Osteoblast (primary cell): ENCODE results near the gene CHST9. TPM values are rescaled to one million over a fixed set of nuclear protein-coding genes. Genes with fewer than 3 reads are reported as not detected.
"Not testable (repeated sequence)": the region's sequence is repeated elsewhere in the genome, so short reads cannot be mapped to it uniquely, and the experiment has no call there.

ENCODE experiments used
- DNase-seq: peaks from one replicate; pipeline ENCODE4 v3.0.0; 2011; ENCODE audit warnings: low spot score, mixed read lengths; ENCODE audit not compliant: insufficient read length; ENCODE audit errors: missing footprints
- H2AFZ ChIP-seq: 2 replicates; pipeline ENCODE4 v1.6.0; 2011; ENCODE audit warnings: mild to moderate bottlenecking, low read length
- H3K27ac ChIP-seq: 2 replicates; pipeline ENCODE4 v1.5.1; 2011; ENCODE audit warnings: mild to moderate bottlenecking, low read depth, low read length, moderate library complexity
- H3K27me3 ChIP-seq: 2 replicates; pipeline ENCODE4 v1.6.0; 2012; ENCODE audit warnings: mild to moderate bottlenecking, control low read depth, inconsistent platforms, low read length, moderate library complexity; ENCODE audit not compliant: insufficient read depth
- H3K36me3 ChIP-seq: 2 replicates; pipeline ENCODE4 v1.5.1; 2011; ENCODE audit warnings: mild to moderate bottlenecking, low read length, control low read depth, moderate library complexity; ENCODE audit not compliant: insufficient read depth
- H3K4me1 ChIP-seq: 2 replicates; pipeline ENCODE4 v1.5.1; 2011; ENCODE audit warnings: mild to moderate bottlenecking, low read length, control low read depth, moderate library complexity; ENCODE audit not compliant: insufficient read depth
- H3K4me2 ChIP-seq: 2 replicates; pipeline ENCODE4 v1.6.0; 2011; ENCODE audit warnings: mild to moderate bottlenecking, low read length; ENCODE audit not compliant: insufficient read depth
- H3K4me3 ChIP-seq: fragments of 200-600 bp; sonication (generic); 3 replicates; pipeline ENCODE4 v1.5.1; 2012; ENCODE audit warnings: mild to moderate bottlenecking, low read length, inconsistent platforms; ENCODE audit not compliant: insufficient read depth
- H3K79me2 ChIP-seq: 2 replicates; pipeline ENCODE4 v1.6.0; 2012; ENCODE audit warnings: mild to moderate bottlenecking, low read length, control low read depth, inconsistent platforms; ENCODE audit not compliant: insufficient read depth
- H3K9me3 ChIP-seq: 2 replicates; pipeline ENCODE4 v1.5.1; 2011; ENCODE audit warnings: low read depth, low read length, control low read depth
- H4K20me1 ChIP-seq: 2 replicates; pipeline ENCODE4 v1.6.0; 2012; ENCODE audit warnings: mild to moderate bottlenecking, low read length, control low read depth; ENCODE audit not compliant: insufficient read depth
- CTCF ChIP-seq: IDR thresholded peaks from 2 replicates; pipeline ENCODE4 v1.5.1; 2011; ENCODE audit warnings: mild to moderate bottlenecking, low read depth, low read length, moderate library complexity; ENCODE audit errors: extremely low read depth
- total RNA-seq: library from RNA; depleted of rRNA; stranded (reverse); fragments of >200 nt; gene quantifications from 2 replicates; pipeline ENCODE4 v1.2.3, GENCODE V29; 2012

CHST9 gene, protein sequence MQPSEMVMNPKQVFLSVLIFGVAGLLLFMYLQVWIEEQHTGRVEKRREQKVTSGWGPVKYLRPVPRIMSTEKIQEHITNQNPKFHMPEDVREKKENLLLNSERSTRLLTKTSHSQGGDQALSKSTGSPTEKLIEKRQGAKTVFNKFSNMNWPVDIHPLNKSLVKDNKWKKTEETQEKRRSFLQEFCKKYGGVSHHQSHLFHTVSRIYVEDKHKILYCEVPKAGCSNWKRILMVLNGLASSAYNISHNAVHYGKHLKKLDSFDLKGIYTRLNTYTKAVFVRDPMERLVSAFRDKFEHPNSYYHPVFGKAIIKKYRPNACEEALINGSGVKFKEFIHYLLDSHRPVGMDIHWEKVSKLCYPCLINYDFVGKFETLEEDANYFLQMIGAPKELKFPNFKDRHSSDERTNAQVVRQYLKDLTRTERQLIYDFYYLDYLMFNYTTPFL
- not detected in 2 replicates for total RNA-seq

DNA sequence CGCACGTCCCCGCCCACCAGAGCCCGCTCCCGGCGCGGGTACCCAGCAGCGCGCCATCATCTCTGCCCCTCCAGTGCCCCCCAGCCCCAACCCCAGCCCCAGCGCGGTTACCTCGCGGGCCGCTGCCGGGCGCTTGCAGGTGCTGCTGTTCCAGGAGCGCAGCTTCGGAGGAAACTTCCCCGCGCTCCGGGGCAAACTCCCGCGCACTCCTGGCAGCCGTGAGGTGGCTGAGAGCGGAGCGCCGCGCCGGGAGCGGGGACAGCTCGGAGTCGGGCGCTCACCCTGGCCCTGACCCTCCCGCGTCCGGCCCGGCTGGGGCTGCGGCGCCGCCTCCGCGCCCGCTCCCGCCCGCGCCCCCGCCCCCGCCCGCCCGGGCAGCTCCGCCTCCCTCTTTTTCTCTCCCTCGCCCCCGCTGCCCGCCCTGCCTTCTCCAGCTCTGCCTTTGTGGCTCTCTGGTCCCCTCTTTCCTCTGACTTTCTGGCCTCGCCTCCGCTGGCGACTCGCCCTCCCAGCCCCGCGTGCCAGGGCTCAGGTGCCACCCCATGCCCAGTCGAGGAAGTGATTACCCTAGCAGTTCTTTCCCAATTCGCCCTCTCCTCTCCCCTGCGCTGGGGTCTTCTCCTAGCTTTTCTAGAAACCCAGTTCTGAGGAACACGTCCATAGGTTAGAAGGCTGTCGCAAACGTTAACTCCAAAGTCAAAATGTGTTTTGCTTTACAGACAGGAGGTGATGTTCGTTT, at the start of gene CHST9:
Gene CHST9 (minus strand): TSS at position 284 of the 739 bp plus-strand sequence. CDS start 42,499 bp downstream, outside the sequence.
- no peak within 1 kb of the TSS for H3K4me3 ChIP-seq
- H3K27ac ChIP-seq: no peak within 1 kb of the TSS
- H3K36me3 ChIP-seq: no peaks in the 10 kb centered on the region
- H3K4me2 ChIP-seq: no peak within 1 kb of the TSS
- H2AFZ ChIP-seq: no peak within 1 kb of the TSS
- H3K27me3 ChIP-seq: no peaks in the 10 kb centered on the region
- DNase-seq: no peak
- TF ChIP-seq CTCF: no peak
- H4K20me1 ChIP-seq: no peaks in the 10 kb centered on the region
- H3K9me3 ChIP-seq: no peaks in the 10 kb centered on the region
- no peaks in the 10 kb centered on the region for H3K79me2 ChIP-seq
- no peaks in the 10 kb centered on the region for H3K4me1 ChIP-seq

GRCh38 chr18:27232355-27232754, 47.2 kb upstream of the CHST9 start:
- H4K20me1 ChIP-seq, H3K4me1 ChIP-seq, H3K79me2 ChIP-seq, H3K4me2 ChIP-seq, H3K9me3 ChIP-seq, H3K27me3 ChIP-seq, H3K27ac ChIP-seq, DNase-seq, H3K4me3 ChIP-seq, H3K36me3 ChIP-seq, H2AFZ ChIP-seq: not testable (repeated sequence)

GRCh38 chr18:27231671-27232070, 46.6 kb upstream of the CHST9 start:
- not testable (repeated sequence) for H4K20me1 ChIP-seq, H3K27ac ChIP-seq, H2AFZ ChIP-seq, H3K4me2 ChIP-seq, H3K27me3 ChIP-seq, H3K79me2 ChIP-seq, H3K36me3 ChIP-seq, H3K4me3 ChIP-seq, H3K9me3 ChIP-seq, H3K4me1 ChIP-seq, DNase-seq

- H3K4me1 ChIP-seq, H3K79me2 ChIP-seq, H3K9me3 ChIP-seq, H3K36me3 ChIP-seq, DNase-seq, H3K27ac ChIP-seq, H3K4me3 ChIP-seq, H3K4me2 ChIP-seq, H2AFZ ChIP-seq, H4K20me1 ChIP-seq, H3K27me3 ChIP-seq: not testable (repeated sequence)
These were observed 46.1 kb upstream of the CHST9 start for GRCh38 chr18:27231221-27231620.

DNA sequence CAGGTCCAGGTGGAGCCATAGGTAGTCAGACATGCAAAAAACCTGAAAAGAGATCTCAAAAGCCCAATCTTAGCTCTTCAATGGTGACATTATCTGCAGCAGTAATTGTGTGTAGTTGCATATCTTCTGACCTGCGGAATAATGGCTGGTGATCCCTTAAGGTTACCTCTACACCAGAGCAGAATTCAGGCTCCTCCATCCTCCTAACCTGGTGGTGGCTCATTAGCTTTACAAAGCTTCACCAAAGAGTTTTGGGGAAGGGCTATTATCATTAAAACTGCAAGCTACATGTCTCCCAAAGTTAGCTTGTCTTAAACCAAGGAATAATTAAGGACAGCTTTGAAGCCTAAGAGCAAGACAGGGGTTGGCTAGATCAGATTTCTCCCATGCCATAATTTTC, 42.6 kb upstream of the CHST9 start:
- Histone ChIP-seq H3K9me3 (no peaks in the 10 kb centered on the region), H4K20me1 (no peaks in the 10 kb centered on the region), H2AFZ (no peak overlapping the region), H3K27me3 (no peaks in the 10 kb centered on the region), H3K4me2 (no peak overlapping the region), H3K4me3 (no peak overlapping the region), H3K27ac (no peak overlapping the region), H3K4me1 (no peaks in the 10 kb centered on the region), H3K36me3 (no peaks in the 10 kb centered on the region), H3K79me2 (no peaks in the 10 kb centered on the region)
- no peak for TF ChIP-seq CTCF
- no peak for DNase-seq
